Suprapubic skin (tissue), 3 donors: ENCODE data around the gene CHTF8.

ENCODE experiments used
- EP300 ChIP-seq: sonication (generic); formaldehyde crosslinking; IDR thresholded peaks from one replicate; pipeline ENCODE4 v1.6.1; 2017; ENCODE audit warnings: antibody characterized with exemption
- TF ChIP-seq, protein P1 (sequence below), 2 donors: fragments of 200-600 bp in 1 of 2; fragments of 450-650 bp in 1 of 2; sonication (generic) in 1 of 2; IDR thresholded peaks; one replicate each; pipeline ENCODE4 v1.5.1; 2016 to 2019; ENCODE audit warnings: antibody characterized with exemption in 2 of 2, mild to moderate bottlenecking in 1 of 2, moderate library complexity in 1 of 2

DNA sequence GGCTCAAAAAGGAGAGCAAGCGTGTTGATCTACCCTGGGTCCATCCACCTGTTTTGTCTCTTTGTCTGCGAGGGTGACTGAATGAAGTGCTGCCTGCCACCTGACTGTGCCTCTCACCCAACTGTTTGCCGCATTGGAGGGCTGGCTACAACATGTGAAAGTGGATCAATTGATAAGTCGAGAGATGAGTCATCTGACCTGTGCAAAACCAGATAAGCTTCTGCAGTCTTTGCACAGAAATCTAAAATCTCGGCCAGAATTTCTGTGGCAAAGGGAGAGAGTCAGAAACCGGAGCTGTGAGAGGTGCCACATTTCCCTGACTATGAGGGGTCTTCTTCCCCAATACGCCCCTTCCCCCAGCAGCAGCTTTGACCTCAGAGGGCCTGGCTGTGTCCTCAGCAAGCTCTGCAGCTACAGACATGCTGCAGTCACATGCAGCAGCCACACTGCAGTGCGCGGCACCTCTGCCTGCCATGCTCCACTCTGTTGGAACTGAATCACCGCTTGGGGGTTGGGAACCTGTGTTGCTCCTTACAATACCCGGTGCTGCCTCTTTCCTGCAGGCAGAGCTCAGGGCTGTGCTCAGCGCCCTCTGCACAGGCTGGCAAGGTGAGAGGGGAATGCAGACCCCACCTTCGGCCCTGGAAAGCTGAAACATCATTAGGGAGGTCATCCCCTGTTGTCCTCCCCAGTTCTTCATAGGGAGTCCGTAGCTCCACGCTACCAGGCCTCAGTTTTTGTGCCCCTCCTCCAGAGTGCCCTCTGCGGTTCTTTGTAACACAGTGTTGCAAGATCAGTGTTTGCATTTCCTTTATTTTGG is 43.1 kb downstream of the CHTF8 start:
- TF ChIP-seq, protein P1, sequence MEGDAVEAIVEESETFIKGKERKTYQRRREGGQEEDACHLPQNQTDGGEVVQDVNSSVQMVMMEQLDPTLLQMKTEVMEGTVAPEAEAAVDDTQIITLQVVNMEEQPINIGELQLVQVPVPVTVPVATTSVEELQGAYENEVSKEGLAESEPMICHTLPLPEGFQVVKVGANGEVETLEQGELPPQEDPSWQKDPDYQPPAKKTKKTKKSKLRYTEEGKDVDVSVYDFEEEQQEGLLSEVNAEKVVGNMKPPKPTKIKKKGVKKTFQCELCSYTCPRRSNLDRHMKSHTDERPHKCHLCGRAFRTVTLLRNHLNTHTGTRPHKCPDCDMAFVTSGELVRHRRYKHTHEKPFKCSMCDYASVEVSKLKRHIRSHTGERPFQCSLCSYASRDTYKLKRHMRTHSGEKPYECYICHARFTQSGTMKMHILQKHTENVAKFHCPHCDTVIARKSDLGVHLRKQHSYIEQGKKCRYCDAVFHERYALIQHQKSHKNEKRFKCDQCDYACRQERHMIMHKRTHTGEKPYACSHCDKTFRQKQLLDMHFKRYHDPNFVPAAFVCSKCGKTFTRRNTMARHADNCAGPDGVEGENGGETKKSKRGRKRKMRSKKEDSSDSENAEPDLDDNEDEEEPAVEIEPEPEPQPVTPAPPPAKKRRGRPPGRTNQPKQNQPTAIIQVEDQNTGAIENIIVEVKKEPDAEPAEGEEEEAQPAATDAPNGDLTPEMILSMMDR (IDR thresholded peaks at IDR 0.05) = no peak
- no peak for TF ChIP-seq EP300
